ENCODE measurements around the gene FAM53B. TPM values are rescaled to one million over a fixed set of nuclear protein-coding genes. Genes with fewer than 3 reads are reported as not detected.

FAM53B gene
- total RNA-seq, 1 experiment from 2014 or later: 14.9 TPM

GRCh38 chr10:124594240-124594639 lies 149.9 kb downstream of the FAM53B start:
- POLR2A ChIA-PET: interaction anchor here (0.6 kb wide), 1 partner anchor 11 kb away, joined by 3 read pairs; no protein-coding TSS in a partner anchor
- CTCF ChIA-PET: interaction anchor here (0.6 kb wide), 1 partner anchor 1029 kb away, joined by 4 read pairs; no protein-coding TSS in a partner anchor
- no peak for DNase-seq (ENCODE audit: unreplicated experiment)
- intact Hi-C loops (cut with micrococcal nuclease): no loop called here
- no TSS peak for BruUV-seq (replicated peaks)
- no peak overlapping the region for H3K27ac Mint-ChIP-seq (ENCODE audit: low read depth, unreplicated experiment)
- H3K4me3 Mint-ChIP-seq (ENCODE audit: unreplicated experiment): no peak overlapping the region
- H3K36me3 Mint-ChIP-seq (ENCODE audit: insufficient read depth, unreplicated experiment): no peaks in the 10 kb centered on the region
- H3K9me3 Mint-ChIP-seq (ENCODE audit: unreplicated experiment): peaks cover 8% of the 10 kb centered on the region
- H3K27me3 Mint-ChIP-seq (ENCODE audit: insufficient read depth, unreplicated experiment): peaks cover 10% of the 10 kb centered on the region
- TF ChIP-seq, protein P1, sequence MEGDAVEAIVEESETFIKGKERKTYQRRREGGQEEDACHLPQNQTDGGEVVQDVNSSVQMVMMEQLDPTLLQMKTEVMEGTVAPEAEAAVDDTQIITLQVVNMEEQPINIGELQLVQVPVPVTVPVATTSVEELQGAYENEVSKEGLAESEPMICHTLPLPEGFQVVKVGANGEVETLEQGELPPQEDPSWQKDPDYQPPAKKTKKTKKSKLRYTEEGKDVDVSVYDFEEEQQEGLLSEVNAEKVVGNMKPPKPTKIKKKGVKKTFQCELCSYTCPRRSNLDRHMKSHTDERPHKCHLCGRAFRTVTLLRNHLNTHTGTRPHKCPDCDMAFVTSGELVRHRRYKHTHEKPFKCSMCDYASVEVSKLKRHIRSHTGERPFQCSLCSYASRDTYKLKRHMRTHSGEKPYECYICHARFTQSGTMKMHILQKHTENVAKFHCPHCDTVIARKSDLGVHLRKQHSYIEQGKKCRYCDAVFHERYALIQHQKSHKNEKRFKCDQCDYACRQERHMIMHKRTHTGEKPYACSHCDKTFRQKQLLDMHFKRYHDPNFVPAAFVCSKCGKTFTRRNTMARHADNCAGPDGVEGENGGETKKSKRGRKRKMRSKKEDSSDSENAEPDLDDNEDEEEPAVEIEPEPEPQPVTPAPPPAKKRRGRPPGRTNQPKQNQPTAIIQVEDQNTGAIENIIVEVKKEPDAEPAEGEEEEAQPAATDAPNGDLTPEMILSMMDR (IDR thresholded peaks at IDR 0.05; ENCODE audit: unreplicated experiment): no peak
- H3K4me1 Mint-ChIP-seq (ENCODE audit: insufficient read depth, unreplicated experiment): no peaks in the 10 kb centered on the region

DNA sequence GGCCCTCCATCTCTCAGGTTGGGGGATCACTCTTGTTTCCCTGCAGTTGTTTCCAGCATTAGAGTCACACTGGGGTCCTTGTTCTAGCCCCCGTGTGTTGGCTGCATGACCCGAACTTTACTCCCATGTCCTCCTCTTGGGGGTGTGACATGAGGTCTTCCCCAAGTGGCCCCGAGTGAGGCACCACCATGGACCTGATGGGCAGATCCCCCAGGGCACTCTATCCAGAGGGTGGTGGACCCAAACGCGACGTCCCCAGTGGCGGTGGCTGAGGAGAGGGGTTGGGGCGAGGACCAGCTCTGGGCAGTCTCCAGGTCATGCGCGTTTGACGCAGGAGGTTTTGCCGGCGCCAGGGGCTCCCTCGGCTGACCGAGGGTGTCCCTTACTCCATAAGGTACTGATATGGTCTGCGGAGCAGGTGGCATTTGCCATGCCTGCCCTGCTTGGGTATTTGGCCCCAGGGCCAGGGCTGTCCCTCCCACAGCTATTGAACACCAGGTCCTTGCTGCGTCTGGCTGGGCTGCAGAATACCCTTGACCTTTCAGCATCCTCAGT lies 150.7 kb downstream of the FAM53B start:
- no peak overlapping the region for H3K27ac Mint-ChIP-seq (ENCODE audit: low read depth, unreplicated experiment)

GRCh38 chr10:124592736-124593430 lies 151.3 kb downstream of the FAM53B start:
- POLR2A ChIA-PET: interaction anchor here (1.1 kb wide), 1 partner anchor 33 kb away, joined by 4 read pairs; no protein-coding TSS in a partner anchor
- Mint-ChIP-seq H3K36me3 (ENCODE audit: insufficient read depth, unreplicated experiment) (no peaks in the 10 kb centered on the region), H3K4me3 (ENCODE audit: unreplicated experiment) (no peak overlapping the region)

More for the DNA sequence above, 150.7 kb downstream of the FAM53B start:
- peaks cover 8% of the 10 kb centered on the region for H3K9me3 Mint-ChIP-seq (ENCODE audit: unreplicated experiment)
- intact Hi-C loops (cut with micrococcal nuclease): no loop called here
- DNase-seq (ENCODE audit: unreplicated experiment): no peak
- ChIA-PET POLR2A (no interaction called here), CTCF (no interaction called here)
- TF ChIP-seq, protein P1 (IDR thresholded peaks at IDR 0.05; ENCODE audit: unreplicated experiment): no peak
- no peak overlapping the region for H3K4me3 Mint-ChIP-seq (ENCODE audit: unreplicated experiment)
- H3K36me3 Mint-ChIP-seq (ENCODE audit: insufficient read depth, unreplicated experiment): no peaks in the 10 kb centered on the region
- H3K27me3 Mint-ChIP-seq (ENCODE audit: insufficient read depth, unreplicated experiment): peaks cover 3% of the 10 kb centered on the region
- H3K4me1 Mint-ChIP-seq (ENCODE audit: insufficient read depth, unreplicated experiment): no peaks in the 10 kb centered on the region
- no TSS peak for BruUV-seq (replicated peaks)

GRCh38 chr10:124592101-124592500 lies 152.1 kb downstream of the FAM53B start:
- TF ChIP-seq, protein P1 (IDR thresholded peaks at IDR 0.05; ENCODE audit: unreplicated experiment): no peak
- CTCF ChIA-PET: no interaction called here
- Mint-ChIP-seq H3K36me3 (ENCODE audit: insufficient read depth, unreplicated experiment) (no peaks in the 10 kb centered on the region), H3K4me1 (ENCODE audit: insufficient read depth, unreplicated experiment) (no peaks in the 10 kb centered on the region), H3K27me3 (ENCODE audit: insufficient read depth, unreplicated experiment) (no peaks in the 10 kb centered on the region), H3K4me3 (ENCODE audit: unreplicated experiment) (no peak overlapping the region), H3K27ac (ENCODE audit: low read depth, unreplicated experiment) (no peak overlapping the region), H3K9me3 (ENCODE audit: unreplicated experiment) (peaks cover 8% of the 10 kb centered on the region)
- BruUV-seq (replicated peaks): no TSS peak
- intact Hi-C loops (cut with micrococcal nuclease): no loop called here
- no peak for DNase-seq (ENCODE audit: unreplicated experiment)
- POLR2A ChIA-PET: interaction anchor here (1.1 kb wide), 1 partner anchor 32 kb away, joined by 4 read pairs; no protein-coding TSS in a partner anchor

More at GRCh38 chr10:124592736-124593430, 151.3 kb downstream of the FAM53B start:
- Mint-ChIP-seq H3K27ac (ENCODE audit: low read depth, unreplicated experiment) (no peak overlapping the region), H3K4me1 (ENCODE audit: insufficient read depth, unreplicated experiment) (no peaks in the 10 kb centered on the region), H3K27me3 (ENCODE audit: insufficient read depth, unreplicated experiment) (no peaks in the 10 kb centered on the region), H3K9me3 (ENCODE audit: unreplicated experiment) (peaks cover 8% of the 10 kb centered on the region)
- BruUV-seq (replicated peaks): no TSS peak
- CTCF ChIA-PET: interaction anchor here (0.6 kb wide), 1 partner anchor 153 kb away, joined by 3 read pairs; no protein-coding TSS in a partner anchor
- no peak for DNase-seq (ENCODE audit: unreplicated experiment)
- intact Hi-C loops (cut with micrococcal nuclease): no loop called here
- TF ChIP-seq, protein P1 (IDR thresholded peaks at IDR 0.05; ENCODE audit: unreplicated experiment): no peak

Measured in MCF 10A (cell line).